Right ventricle myocardium superior (tissue), 1 donor: ENCODE measurements around the gene PCDH19. TPM values are rescaled to one million over a fixed set of nuclear protein-coding genes. Genes with fewer than 3 reads are reported as not detected.
"Not testable (repeated sequence)": the region's sequence is repeated elsewhere in the genome, so short reads cannot be mapped to it uniquely, and the experiment has no call there.

ENCODE experiments used
- ATAC-seq: fragments of 200-7000 bp; cut with Tn5 transposase; one replicate; pipeline ENCODE4 v1.9.1; 2020; ENCODE audit warnings: mild to moderate bottlenecking; ENCODE audit not compliant: poor library complexity
- DNase-seq: peaks from one replicate; pipeline ENCODE4 v3.0.0-alpha.2; 2020
- intact Hi-C: fragments of 100-400 bp; cut with DNase I; formaldehyde crosslinking; loops from one replicate; pipeline ENCODE4 v1.11.2; 2022
- long read RNA-seq: library from polyadenylated mRNA; unstranded; transcript quantifications from one replicate; pipeline ENCODE4 v2.0.0, GENCODE V29; 2021
- total RNA-seq: library from RNA; stranded (reverse); fragmentation: NEBNext Ultra II Directional; extraction: Animal tissue kit (Norgen Biotek cat#: 25700); gene quantifications from one replicate; pipeline ENCODE4 v1.2.1, GENCODE V29; 2021
- donor health status: DM: no; HTN: yes; CAD: no; lungs with severe emphysema.

The PCDH19 gene
- total RNA-seq: 0.32 TPM
- long read RNA-seq: 0 reads

- DNase-seq: peak; percentile 70
- peak; percentile 95 for ATAC-seq
- intact Hi-C loops: no loop called here
Observed at GRCh38 chrX:100409610-100410590, at the start of gene PCDH19. TSS of gene PCDH19 (minus strand) at chrX:100410273. CDS start at chrX:100408597, 1,676 bp downstream.

GRCh38 chrX:100449696-100450608 lies 39.9 kb upstream of the PCDH19 start:
- DNase-seq (peak; percentile 36), ATAC-seq (peak; percentile 38)
- intact Hi-C loops: no loop called here

- peak; percentile 47 for DNase-seq
- ATAC-seq: peak; percentile 67
- intact Hi-C loops: no loop called here
Observed at GRCh38 chrX:100447655-100448397, 37.8 kb upstream of the PCDH19 start.

- ATAC-seq (no peak), DNase-seq (no peak)
- intact Hi-C loops: no loop called here
Observed at GRCh38 chrX:100445593-100445992, 35.5 kb upstream of the PCDH19 start.

- ATAC-seq, DNase-seq, intact Hi-C loops: not testable (repeated sequence)
Observed at GRCh38 chrX:100441321-100441720, 31.2 kb upstream of the PCDH19 start.

- intact Hi-C loops: no loop called here
- DNase-seq (no peak), ATAC-seq (no peak)
Observed at GRCh38 chrX:100440006-100440405, 29.9 kb upstream of the PCDH19 start.

GRCh38 chrX:100435726-100436125 lies 25.7 kb upstream of the PCDH19 start:
- no peak for ATAC-seq
- intact Hi-C loops: no loop called here
- DNase-seq: no peak

GRCh38 chrX:100424012-100424411 lies 13.9 kb upstream of the PCDH19 start:
- intact Hi-C loops: no loop called here
- no peak for DNase-seq
- no peak for ATAC-seq

- ATAC-seq (no peak), DNase-seq (no peak)
- intact Hi-C loops: no loop called here
Observed at GRCh38 chrX:100418556-100418955, 8.5 kb upstream of the PCDH19 start.

- ATAC-seq (peak; percentile 46), DNase-seq (no peak)
- intact Hi-C loops: no loop called here
Observed at GRCh38 chrX:100417681-100418080, 7.6 kb upstream of the PCDH19 start.

- ATAC-seq: peak; percentile 65
- no peak for DNase-seq
- intact Hi-C loops: no loop called here
Observed at GRCh38 chrX:100413229-100413628, 3.2 kb upstream of the PCDH19 start.

GRCh38 chrX:100411802-100412715 lies 2.0 kb upstream of the PCDH19 start:
- intact Hi-C loops: no loop called here

GRCh38 chrX:100410901-100411801 lies 1.1 kb upstream of the PCDH19 start:
- no peak for DNase-seq
- intact Hi-C loops: no loop called here

More at GRCh38 chrX:100411802-100412715, 2.0 kb upstream of the PCDH19 start:
- DNase-seq (no peak), ATAC-seq (no peak)

GRCh38 chrX:100408713-100409609 lies 1.1 kb downstream of the PCDH19 start:
- no peak for ATAC-seq
- no peak for DNase-seq
- intact Hi-C loops: no loop called here

More at GRCh38 chrX:100410901-100411801, 1.1 kb upstream of the PCDH19 start:
- ATAC-seq: no peak
